ENCODE results near the gene ZSCAN4. TPM values are rescaled to one million over a fixed set of nuclear protein-coding genes. Genes with fewer than 3 reads are reported as not detected.
A peak's percentile ranks its signal among the peaks of the same experiment; 100 is the strongest.

ZSCAN4 gene
- total and polyA plus RNA-seq, 2 experiments from 2014 or later = not detected

DNA sequence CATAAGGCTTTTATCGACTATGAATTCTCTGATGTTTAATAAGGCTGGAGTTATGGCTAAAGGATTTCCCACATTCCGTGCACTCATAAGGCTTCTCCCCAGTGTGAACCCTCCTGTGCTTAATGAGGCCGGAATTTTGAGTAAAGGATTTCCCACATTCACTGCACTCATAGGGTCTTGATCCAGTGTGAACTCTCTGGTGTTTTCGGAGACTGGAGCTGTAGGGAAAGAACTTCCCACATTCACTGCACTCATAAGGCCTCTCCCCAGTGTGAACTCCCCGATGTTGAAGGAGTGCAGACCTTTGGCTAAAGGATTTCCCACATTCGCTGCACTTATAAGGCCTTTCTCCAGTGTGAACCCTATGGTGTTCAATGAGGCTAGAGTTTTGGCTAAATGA is 32.9 kb downstream of the ZSCAN4 start:
- WGBS (ENCODE audit: low lambda C conversion rate, missing lambda C conversion rate) = 98% methylated on average over 6 of the region's 6 CpGs
- Histone ChIP-seq H3K4me3 (no peak overlapping the region), H3K4me1 (ENCODE audit: insufficient read depth) (no peaks in the 10 kb centered on the region), H2AFZ (no peak overlapping the region), H3K9me2 (replicated peaks; ENCODE audit: insufficient read depth) (no peaks in the 10 kb centered on the region), H3K9me3 (ENCODE audit: low read depth) (no peaks in the 10 kb centered on the region), H3K36me3 (replicated peaks; ENCODE audit: insufficient read depth, low read depth) (peaks cover 6% of the 10 kb centered on the region), H4K20me1 (ENCODE audit: insufficient read depth, poor library complexity, severe bottlenecking) (no peaks in the 10 kb centered on the region), H3K79me2 (peaks cover 74% of the 10 kb centered on the region), H3K27me3 (no peaks in the 10 kb centered on the region), H3K27ac (no peak overlapping the region), H3K4me2 (no peak overlapping the region)
- TF ChIP-seq CTCF (IDR thresholded peaks at IDR 0.05; ENCODE audit: poor library complexity) (no peak), EZH2phosphoT487 (IDR thresholded peaks at IDR 0.05; ENCODE audit: low read depth, severe bottlenecking, unreplicated experiment) (no peak), EZH2 (IDR thresholded peaks at IDR 0.05; ENCODE audit: borderline replicate concordance) (no peak)
- DNase-seq (ENCODE audit: low spot score) = no peak

- Histone ChIP-seq H4K20me1 (ENCODE audit: insufficient read depth, poor library complexity, severe bottlenecking) (no peaks in the 10 kb centered on the region), H2AFZ (no peak overlapping the region), H3K4me3 (no peak overlapping the region), H3K9me2 (replicated peaks; ENCODE audit: insufficient read depth) (no peaks in the 10 kb centered on the region), H3K27ac (no peak overlapping the region), H3K79me2 (peaks cover 66% of the 10 kb centered on the region), H3K36me3 (replicated peaks; ENCODE audit: insufficient read depth, low read depth) (peaks cover 3% of the 10 kb centered on the region), H3K9me3 (ENCODE audit: low read depth) (no peaks in the 10 kb centered on the region), H3K27me3 (no peaks in the 10 kb centered on the region), H3K4me1 (ENCODE audit: insufficient read depth) (peaks cover 13% of the 10 kb centered on the region), H3K4me2 (peak overlapping the region; percentile 98)
- 100% methylated on average over 1 of the region's 1 CpG for WGBS (ENCODE audit: low lambda C conversion rate, missing lambda C conversion rate)
- TF ChIP-seq CTCF (IDR thresholded peaks at IDR 0.05; ENCODE audit: poor library complexity) (no peak), EZH2phosphoT487 (IDR thresholded peaks at IDR 0.05; ENCODE audit: low read depth, severe bottlenecking, unreplicated experiment) (no peak), EZH2 (IDR thresholded peaks at IDR 0.05; ENCODE audit: borderline replicate concordance) (no peak)
- no peak for DNase-seq (ENCODE audit: low spot score)
Observed at GRCh38 chr19:57706346-57706745, 37.6 kb downstream of the ZSCAN4 start.

GRCh38 chr19:57708641-57709361 is 40.1 kb downstream of the ZSCAN4 start, which contains the start of gene ZNF154:
Gene ZNF154, minus strand, starts transcription at chr19:57709204. Its CDS starts 233 bp downstream, at chr19:57708971.
- peak within 1 kb of the TSS; percentile 98 for H3K4me2 ChIP-seq

DNA sequence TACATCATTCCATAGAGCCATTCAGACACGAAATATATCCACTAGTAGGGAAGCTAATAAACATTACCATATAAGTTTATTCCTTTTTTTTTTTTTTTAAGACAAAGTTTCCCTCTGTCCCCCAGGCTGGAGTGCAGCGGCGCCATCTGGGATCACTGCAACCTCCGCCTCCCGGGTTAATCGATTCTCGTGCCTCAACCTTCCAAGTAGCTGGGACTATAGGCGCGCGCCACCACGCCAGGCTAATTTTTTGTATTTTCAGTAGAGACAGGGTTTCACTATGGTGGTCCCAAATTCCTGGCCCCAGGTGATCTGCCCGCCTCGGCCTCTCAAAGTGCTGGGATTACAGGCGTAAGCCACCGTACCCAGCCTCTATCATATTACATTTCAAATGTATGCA is 40.9 kb downstream of the ZSCAN4 start:
- Histone ChIP-seq H4K20me1 (ENCODE audit: insufficient read depth, poor library complexity, severe bottlenecking) (no peaks in the 10 kb centered on the region), H2AFZ (peak overlapping the region; percentile 89), H3K27me3 (no peaks in the 10 kb centered on the region), H3K4me1 (ENCODE audit: insufficient read depth) (peaks cover 13% of the 10 kb centered on the region), H3K4me2 (peak overlapping the region; percentile 98), H3K4me3 (peak overlapping the region; percentile 70), H3K27ac (peak overlapping the region; percentile 98), H3K9me2 (replicated peaks; ENCODE audit: insufficient read depth) (no peaks in the 10 kb centered on the region), H3K36me3 (replicated peaks; ENCODE audit: insufficient read depth, low read depth) (no peaks in the 10 kb centered on the region), H3K79me2 (peaks cover 42% of the 10 kb centered on the region), H3K9me3 (ENCODE audit: low read depth) (no peaks in the 10 kb centered on the region)
- WGBS (ENCODE audit: low lambda C conversion rate, missing lambda C conversion rate) = 49% methylated on average over 15 of the region's 15 CpGs
- no peak for DNase-seq (ENCODE audit: low spot score)
- TF ChIP-seq EZH2 (IDR thresholded peaks at IDR 0.05; ENCODE audit: borderline replicate concordance) (no peak), EZH2phosphoT487 (IDR thresholded peaks at IDR 0.05; ENCODE audit: low read depth, severe bottlenecking, unreplicated experiment) (no peak)

More at GRCh38 chr19:57708641-57709361, 40.1 kb downstream of the ZSCAN4 start, which contains the start of gene ZNF154:
- Histone ChIP-seq H3K9me3 (ENCODE audit: low read depth) (no peaks in the 10 kb centered on the region), H3K4me3 (peak within 1 kb of the TSS; percentile 70), H3K27ac (peak within 1 kb of the TSS; percentile 98), H3K4me1 (ENCODE audit: insufficient read depth) (peaks cover 13% of the 10 kb centered on the region), H3K79me2 (peaks cover 50% of the 10 kb centered on the region), H3K36me3 (replicated peaks; ENCODE audit: insufficient read depth, low read depth) (no peaks in the 10 kb centered on the region), H3K27me3 (no peaks in the 10 kb centered on the region), H2AFZ (peak within 1 kb of the TSS; percentile 89), H4K20me1 (ENCODE audit: insufficient read depth, poor library complexity, severe bottlenecking) (no peaks in the 10 kb centered on the region), H3K9me2 (replicated peaks; ENCODE audit: insufficient read depth) (no peaks in the 10 kb centered on the region)
- TF ChIP-seq EZH2phosphoT487 (IDR thresholded peaks at IDR 0.05; ENCODE audit: low read depth, severe bottlenecking, unreplicated experiment) = no peak
- no peak for TF ChIP-seq EZH2 (IDR thresholded peaks at IDR 0.05; ENCODE audit: borderline replicate concordance)
- WGBS (ENCODE audit: low lambda C conversion rate, missing lambda C conversion rate) = 1% methylated on average over 53 of the region's 53 CpGs
- DNase-seq (ENCODE audit: low spot score) = peak; percentile 87
